ENCODE data around the gene RAB31.
"Not testable (repeated sequence)": the region's sequence is repeated elsewhere in the genome, so short reads cannot be mapped to it uniquely, and the experiment has no call there.

Gene RAB31

GRCh38 chr18:9848170-9848879 is 140.2 kb downstream of the RAB31 start:
- no peak for DNase-seq

GRCh38 chr18:9849407-9850283 is 141.5 kb downstream of the RAB31 start:
- no peak for DNase-seq

DNA sequence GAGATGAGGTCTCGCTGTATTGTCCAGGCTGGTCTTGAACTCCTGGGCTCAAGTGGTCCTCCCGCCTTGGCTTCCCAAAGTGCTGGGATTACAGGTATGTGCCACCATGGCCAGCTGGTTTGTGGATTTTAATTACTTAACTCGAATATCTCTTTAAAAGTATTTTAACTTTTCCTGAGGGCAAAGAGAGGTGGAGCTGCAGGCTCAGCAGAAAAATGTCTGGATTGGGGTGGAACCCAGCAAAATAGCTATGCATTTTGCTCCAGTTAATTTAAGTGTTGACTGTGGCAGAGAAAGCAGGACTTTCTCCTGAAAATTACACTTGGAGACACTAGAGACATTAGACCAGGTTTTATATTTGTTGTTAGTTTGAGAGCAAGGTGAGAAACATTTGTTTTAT is 142.2 kb downstream of the RAB31 start:
- DNase-seq: no peak

GRCh38 chr18:9851511-9851910 is 143.4 kb downstream of the RAB31 start:
- no peak for DNase-seq

GRCh38 chr18:9852266-9853081 is 144.4 kb downstream of the RAB31 start:
- DNase-seq: peak; percentile 79

- DNase-seq: no peak
These were observed 146.9 kb downstream of the RAB31 start for GRCh38 chr18:9854801-9855676.

GRCh38 chr18:9855681-9856080 is 147.6 kb downstream of the RAB31 start:
- no peak for DNase-seq

DNA sequence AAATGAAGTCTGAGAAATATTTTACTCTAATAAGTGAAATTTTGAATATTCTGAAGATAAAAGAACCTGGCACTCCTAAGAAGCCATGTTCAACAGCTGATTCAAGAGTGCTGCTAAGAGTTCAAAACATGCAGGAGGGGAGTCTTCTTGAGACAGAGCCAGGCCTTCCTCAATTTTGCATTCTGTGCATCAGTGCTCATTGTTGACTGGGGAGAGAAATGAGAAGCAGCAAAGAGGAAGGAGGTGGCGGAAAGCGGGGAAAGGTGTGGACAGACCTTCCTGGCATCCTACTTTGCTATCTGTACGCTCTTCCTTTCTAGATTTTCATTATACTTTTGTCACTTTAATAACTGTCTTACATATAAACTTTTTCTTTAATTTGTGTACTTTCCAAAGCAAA is 148.0 kb downstream of the RAB31 start:
- DNase-seq: no peak

GRCh38 chr18:9857479-9857998 is 149.4 kb downstream of the RAB31 start:
- not testable (repeated sequence) for DNase-seq

DNA sequence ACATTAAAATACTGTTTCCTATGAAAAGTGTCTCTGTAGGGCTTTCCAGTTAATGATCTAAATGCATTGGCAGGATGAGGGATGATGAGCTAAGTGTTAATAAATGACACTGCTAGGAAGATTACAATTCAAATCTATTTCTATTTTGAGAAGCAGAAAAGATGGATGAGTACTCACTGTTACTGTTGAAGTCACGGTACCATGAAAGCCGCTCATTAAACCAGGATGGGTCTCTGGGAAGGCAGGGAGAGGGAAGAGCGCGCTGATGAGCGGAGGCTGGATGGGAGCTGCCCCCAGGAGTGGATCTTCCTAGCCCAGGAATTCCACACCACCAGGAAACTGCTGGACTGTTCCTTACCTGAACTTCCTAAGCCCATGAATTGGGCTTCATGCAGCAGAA is 150.5 kb downstream of the RAB31 start:
- DNase-seq: no peak

- no peak for DNase-seq
These were observed 151.1 kb downstream of the RAB31 start for GRCh38 chr18:9859232-9859631.

- no peak for DNase-seq
These were observed 152.6 kb downstream of the RAB31 start for GRCh38 chr18:9860682-9861081.

DNA sequence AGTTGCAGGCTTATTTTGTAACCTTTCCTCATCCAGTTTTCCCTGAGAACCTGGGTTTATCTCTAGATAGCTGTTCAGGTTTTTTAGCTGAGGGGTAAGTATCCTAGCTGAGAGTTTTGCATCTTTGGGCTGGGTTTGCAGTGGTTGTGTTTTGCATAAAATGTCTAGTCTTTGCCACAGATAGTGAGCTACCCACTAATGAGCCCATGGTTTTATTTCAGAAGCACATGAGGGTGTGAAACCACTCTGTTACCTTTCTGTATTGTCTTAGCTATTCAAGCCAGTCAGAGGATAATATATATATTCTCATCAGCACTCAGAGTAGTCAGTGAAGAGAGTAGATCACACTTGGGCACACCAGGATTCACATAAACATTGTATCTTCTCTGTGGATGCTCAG is 153.1 kb downstream of the RAB31 start:
- DNase-seq: no peak

- no peak for DNase-seq
These were observed 153.8 kb downstream of the RAB31 start for GRCh38 chr18:9861933-9862332.

DNA sequence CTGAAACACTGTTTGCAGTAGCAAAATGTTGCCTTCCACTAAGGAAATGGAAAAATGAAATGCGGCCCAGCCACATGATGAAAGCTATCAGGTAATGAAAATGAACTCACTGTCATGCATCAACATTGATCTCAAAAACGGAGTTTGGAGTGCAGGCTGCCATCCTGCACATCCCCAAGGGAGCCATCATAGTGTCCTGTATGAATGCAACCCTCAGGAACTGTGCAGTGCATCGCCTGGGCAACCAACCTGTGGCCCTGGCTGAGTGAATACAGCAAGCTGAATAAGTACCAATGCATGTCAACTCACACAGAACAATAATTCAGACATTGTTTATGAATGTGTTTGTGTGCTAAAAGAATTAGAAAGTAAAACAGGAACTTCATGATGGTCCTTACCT is 154.6 kb downstream of the RAB31 start:
- DNase-seq: no peak

- DNase-seq: no peak
These were observed 155.2 kb downstream of the RAB31 start for GRCh38 chr18:9863282-9863681.

- DNase-seq: no peak
These were observed 157.8 kb downstream of the RAB31 start for GRCh38 chr18:9865764-9866490.

- no peak for DNase-seq
These were observed 158.5 kb downstream of the RAB31 start for GRCh38 chr18:9866627-9867026.

DNA sequence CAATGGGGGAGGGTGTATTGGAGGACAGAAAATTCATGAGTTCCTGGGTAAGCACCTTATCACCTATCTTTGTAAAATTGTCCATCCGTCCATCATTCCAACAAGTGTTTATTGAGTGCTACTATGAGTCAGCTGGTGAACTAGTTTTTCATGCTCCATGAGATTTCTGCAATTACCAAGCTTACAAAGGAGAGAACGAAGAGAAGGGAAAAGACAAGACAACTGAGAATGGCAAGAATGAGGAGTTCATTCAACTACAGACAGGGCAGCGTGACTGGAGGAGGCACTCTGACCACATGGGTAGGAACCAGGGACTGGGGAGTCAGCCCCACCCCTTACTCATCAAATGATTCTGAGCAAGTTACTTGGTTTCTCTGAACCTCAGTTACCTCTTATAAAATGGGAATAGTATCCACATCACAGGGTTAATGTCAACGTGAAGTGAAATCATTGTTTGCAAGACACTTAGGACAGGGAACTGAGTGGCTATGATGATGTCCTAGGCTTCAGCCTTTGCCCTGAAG is 159.0 kb downstream of the RAB31 start:
- peak; percentile 79 for DNase-seq

GRCh38 chr18:9868857-9869714 is 161.0 kb downstream of the RAB31 start:
- no peak for DNase-seq
